Adrenal gland (tissue), 12 donors: ENCODE data around the gene C10orf90. TPM values are rescaled to one million over a fixed set of nuclear protein-coding genes. Genes with fewer than 3 reads are reported as not detected.

Experiments
- DNase-seq, 7 donors: peaks; one replicate each; pipeline ENCODE4 v3.0.0-alpha.2; 2019 to 2020
- H3K27ac ChIP-seq, 5 donors: fragments of 200-600 bp; sonication (generic) in 4 of 5; 1 replicate in 3 of 5; 2 replicates in 2 of 5; pipeline versions ENCODE4 v1.5.1 to v1.8.0; 2016 to 2020; ENCODE audit warnings: mild to moderate bottlenecking in 1 of 5
- H3K27me3 ChIP-seq: fragments of 200-600 bp; 2 replicates; pipeline ENCODE4 v1.8.0; 2021
- H3K36me3 ChIP-seq, 2 donors: fragments of 200-600 bp; replicated peaks in 1 of 2; 1 replicate in 1 of 2; 2 replicates in 1 of 2; pipeline versions ENCODE4 v1.5.1 to v1.8.0; 2018 to 2022
- H3K4me1 ChIP-seq, 2 donors: fragments of 200-600 bp; replicated peaks in 1 of 2; 1 replicate in 1 of 2; 2 replicates in 1 of 2; pipeline versions ENCODE4 v1.5.1 to v1.8.0; 2018 to 2021
- H3K4me3 ChIP-seq, 4 donors: fragments of 200-600 bp; sonication (generic) in 3 of 4; one replicate each; pipeline ENCODE4 v1.5.1; 2016 to 2018
- H3K9me3 ChIP-seq, 3 donors: fragments of 200-600 bp; sonication (generic) in 1 of 3; replicated peaks in 1 of 3; 1 replicate in 2 of 3; 2 replicates in 1 of 3; pipeline versions ENCODE4 v1.5.1 to v1.8.0; 2016 to 2021
- CTCF ChIP-seq, 6 experiments: fragments of 450-650 bp in 4 of 6; fragments of 200-600 bp in 2 of 6; sonication (generic) in 1 of 6; IDR thresholded peaks; 1 replicate in 5 of 6; 2 replicates in 1 of 6; pipeline versions ENCODE4 v1.5.1 to v1.8.0; 2016 to 2021; ENCODE audit warnings: antibody characterized with exemption in 6 of 6, mild to moderate bottlenecking in 2 of 6, moderate library complexity in 1 of 6
- POLR2A ChIP-seq, 2 donors: fragments of 450-650 bp; IDR thresholded peaks; one replicate each; pipeline ENCODE4 v1.6.1; 2017; ENCODE audit warnings: antibody characterized with exemption in 2 of 2, mild to moderate bottlenecking in 2 of 2, moderate library complexity in 1 of 2
- whole genome bisulfite sequencing, 4 donors: extraction: QIAGEN DNeasy Blood & Tissue Kit in 2 of 4; methylation state at CpG; one replicate each; pipeline versions ENCODE4 v1.1.5 to v1.1.7; 2013 to 2017; 5-methylcytosine and 5-hydroxymethylcytosine counted together
- intact Hi-C, 2 donors: fragments of 100-400 bp; cut with DNase I; formaldehyde crosslinking; loops; one replicate each; pipeline versions ENCODE4 v1.14.1 to v1.15.0; 2022 to 2023
- polyA plus RNA-seq, 3 donors: library from polyadenylated mRNA; stranded (reverse); fragments of 200-250 nt in 2 of 3; fragments of 350-450 nt in 1 of 3; fragmentation: Illumina TruSeq in 1 of 3; extraction: RNeasy Lipid Tissue Mini Kit (QIAGEN cat#74804) in 1 of 3; gene quantifications; one replicate each; pipeline ENCODE4 v1.2.3, GENCODE V29; 2013 to 2014
- total RNA-seq, 9 donors: library from RNA; depleted of rRNA in 4 of 9; stranded (reverse); fragments of >200 nt in 4 of 9; fragments of 120-200 nt in 1 of 9; fragmentation: NEBNext Ultra II Directional in 1 of 9; extraction: Animal tissue kit (Norgen Biotek cat#: 25700) in 1 of 9; gene quantifications; one replicate each; pipeline versions ENCODE4 v1.1.0 to v1.2.4, GENCODE V29; 2013 to 2023
- donor health status: healthy with polysubstance abuse.
- donor health status: Bipolar disorder and iron deficiency.
- donor health status: DM: yes; HTN: yes; CAD: no.
- donor health status: DM: no; HTN: no; CAD: no.
- donor health status: DM: no; HTN: no; CAD: no.
- donor health status: DM: yes; HTN: yes; CAD: no.

Gene C10orf90
- total and polyA plus RNA-seq, 12 donors: 0.10 to 0.18 TPM; not detected in 10

- DNase-seq: no peak
- peaks cover 2% of the 10 kb centered on the region for H3K27me3 ChIP-seq
- intact Hi-C loops: no loop called here
- H3K4me1 ChIP-seq: no peaks in the 10 kb centered on the region
- H3K4me3 ChIP-seq: no peak overlapping the region
- no peaks in the 10 kb centered on the region for H3K9me3 ChIP-seq
- H3K36me3 ChIP-seq: no peaks in the 10 kb centered on the region
- TF ChIP-seq POLR2A (IDR thresholded peaks at IDR 0.05) (no peak), CTCF (IDR thresholded peaks at IDR 0.05) (no peak)
- WGBS, 4 donors: 81 to 85% (median 83%) methylated on average over 7 of the region's 7 CpGs
- H3K27ac ChIP-seq: no peak overlapping the region
Observed at GRCh38 chr10:126432507-126432906, 238.0 kb downstream of the C10orf90 start.

GRCh38 chr10:126431816-126432215, 238.7 kb downstream of the C10orf90 start:
- Histone ChIP-seq H3K36me3 (no peaks in the 10 kb centered on the region), H3K27ac (no peak overlapping the region), H3K4me1 (no peaks in the 10 kb centered on the region), H3K4me3 (no peak overlapping the region), H3K27me3 (peaks cover 3% of the 10 kb centered on the region), H3K9me3 (no peaks in the 10 kb centered on the region)
- 76 to 79% (median 77%) methylated on average over 2 of the region's 2 CpGs for WGBS, 4 donors
- intact Hi-C loops: no loop called here
- DNase-seq: no peak
- TF ChIP-seq CTCF (IDR thresholded peaks at IDR 0.05) (no peak), POLR2A (IDR thresholded peaks at IDR 0.05) (no peak)

GRCh38 chr10:126430512-126430911, 240.0 kb downstream of the C10orf90 start:
- Histone ChIP-seq H3K9me3 (no peaks in the 10 kb centered on the region), H3K27ac (no peak overlapping the region), H3K4me1 (no peaks in the 10 kb centered on the region), H3K36me3 (no peaks in the 10 kb centered on the region), H3K27me3 (peaks cover 3% of the 10 kb centered on the region), H3K4me3 (no peak overlapping the region)
- TF ChIP-seq POLR2A (IDR thresholded peaks at IDR 0.05): no peak
- TF ChIP-seq CTCF (IDR thresholded peaks at IDR 0.05): no peak
- DNase-seq: no peak
- 83 to 94% (median 88%) methylated on average over 2 of the region's 2 CpGs for WGBS, 4 donors
- intact Hi-C loops: no loop called here

- TF ChIP-seq CTCF (IDR thresholded peaks at IDR 0.05) (no peak), POLR2A (IDR thresholded peaks at IDR 0.05) (no peak)
- DNase-seq: no peak
- 75 to 87% (median 81%) methylated on average over 4 of the region's 4 CpGs for whole genome bisulfite sequencing, 4 donors
- Histone ChIP-seq H3K27me3 (peaks cover 3% of the 10 kb centered on the region), H3K4me3 (no peak overlapping the region), H3K4me1 (no peaks in the 10 kb centered on the region), H3K27ac (no peak overlapping the region), H3K9me3 (no peaks in the 10 kb centered on the region), H3K36me3 (no peaks in the 10 kb centered on the region)
- intact Hi-C loops: no loop called here
Observed at GRCh38 chr10:126429275-126429674, 241.2 kb downstream of the C10orf90 start.
